GM13977 (cell line): ENCODE data around the gene GMPPA.

ENCODE experiments used
- DNase-seq: peaks from one replicate; pipeline ENCODE4 v3.0.0; 2012; ENCODE audit warnings: low spot score
- CTCF ChIP-seq: IDR thresholded peaks from 2 replicates; pipeline ENCODE4 v1.5.1; 2012; ENCODE audit warnings: mild to moderate bottlenecking, control low read depth; ENCODE audit not compliant: insufficient read depth; ENCODE audit errors: extremely low read depth, missing control alignments
- in situ Hi-C: fragments of 300-500 bp; cut with MboI; formaldehyde crosslinking; loops from one replicate; pipeline ENCODE4 v1.12.0; 2022; ENCODE audit warnings: low sequenced_read_pairs, low pct_unique_long_range_greater_than_20kb, mixed read lengths, inconsistent platforms; ENCODE audit not compliant: unreplicated experiment

Gene GMPPA

DNA sequence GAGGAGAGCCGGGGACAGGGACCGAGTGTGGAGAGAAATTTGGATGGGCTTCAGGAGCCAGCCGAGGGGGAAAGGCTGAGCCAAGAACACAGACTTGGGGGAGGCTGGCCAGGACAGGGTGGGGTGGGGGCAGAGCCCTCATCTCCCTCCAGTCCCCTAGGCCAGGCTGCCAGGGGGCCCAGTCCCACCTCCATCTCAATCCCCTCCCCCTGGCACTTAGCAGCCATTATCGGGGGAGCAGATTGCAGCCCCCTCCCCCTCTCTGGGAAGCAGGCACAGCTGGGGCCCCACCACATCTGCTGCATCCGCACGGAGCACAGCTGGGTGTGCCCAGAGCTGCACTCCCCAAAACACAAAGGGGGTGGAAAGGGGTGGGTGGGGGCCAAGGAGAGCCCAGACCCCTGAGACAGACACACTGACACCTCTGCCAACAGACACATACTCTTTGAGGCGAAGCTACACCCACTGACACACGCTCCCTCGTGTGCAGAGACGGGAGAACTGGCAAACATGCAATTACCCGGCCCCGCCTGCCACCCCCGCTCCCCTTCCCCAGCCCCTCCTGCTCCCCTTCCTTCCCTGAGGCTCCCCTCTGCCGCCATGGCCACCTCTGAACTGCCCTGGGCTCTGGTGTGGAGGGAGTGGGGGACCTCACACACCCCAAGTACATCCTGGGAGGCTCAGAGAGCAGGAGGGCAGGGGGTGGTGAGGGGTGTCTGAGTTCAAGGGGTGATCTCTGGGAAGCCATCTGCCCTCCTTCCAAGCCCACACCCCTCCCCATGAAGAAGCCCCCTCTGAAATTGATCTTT lies 10.5 kb downstream of the GMPPA start:
- no peak for TF ChIP-seq CTCF
- in situ Hi-C loops = no loop called here
- DNase-seq = no peak

- peak; percentile 77 for TF ChIP-seq CTCF
- in situ Hi-C loops = no loop called here
- peak; percentile 73 for DNase-seq
These were observed 11.3 kb downstream of the GMPPA start for GRCh38 chr2:219509780-219510511.

GRCh38 chr2:219510512-219511135 lies 11.9 kb downstream of the GMPPA start:
- TF ChIP-seq CTCF = no peak
- DNase-seq = no peak
- in situ Hi-C loops = no loop called here

DNA sequence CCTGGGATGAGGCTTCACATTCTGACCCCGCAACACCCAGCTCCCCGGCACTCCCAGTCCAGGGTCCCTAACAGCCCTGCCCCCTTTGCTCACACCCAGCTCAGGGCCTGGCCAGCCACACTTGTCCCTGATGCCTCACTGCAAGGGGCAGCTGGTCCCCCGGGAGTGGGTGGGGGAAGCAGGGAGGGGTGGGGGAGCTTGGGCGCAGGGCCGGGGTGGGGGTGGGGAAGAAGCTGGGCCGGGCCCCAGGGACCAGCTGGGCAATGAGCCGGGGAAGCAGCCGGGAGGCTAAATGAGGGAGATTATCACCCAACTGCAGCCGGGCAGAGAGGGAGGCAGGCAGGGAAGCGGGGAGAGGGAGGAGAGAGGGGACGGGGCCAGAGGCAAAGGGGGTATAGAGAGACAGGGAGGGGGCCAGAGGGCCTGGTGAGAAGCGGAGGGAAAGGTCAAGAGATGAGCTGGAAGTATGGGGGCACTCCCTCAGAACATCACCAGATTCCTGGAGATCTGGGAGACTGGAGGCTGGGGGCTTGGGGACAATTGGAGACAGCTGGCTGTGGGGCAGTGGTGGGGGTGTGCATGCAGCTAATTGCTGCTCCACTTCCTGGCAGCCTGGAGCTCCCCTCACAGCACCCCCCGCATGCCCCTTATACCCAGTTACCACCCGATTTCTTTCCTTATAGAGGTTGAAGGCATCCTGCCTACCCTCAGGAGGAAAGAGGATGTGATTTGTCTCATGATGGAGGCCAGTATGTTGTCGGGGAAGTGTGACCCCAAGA lies 13.0 kb downstream of the GMPPA start:
- TF ChIP-seq CTCF = no peak
- in situ Hi-C loops = no loop called here
- no peak for DNase-seq

GRCh38 chr2:219512524-219513216 lies 14.0 kb downstream of the GMPPA start:
- no peak for TF ChIP-seq CTCF
- DNase-seq = no peak
- in situ Hi-C loops = no loop called here
